Neural cell (in vitro differentiated cells): Measurements from ENCODE around the gene AURKA. TPM values are rescaled to one million over a fixed set of nuclear protein-coding genes. Genes with fewer than 3 reads are reported as not detected.

Source experiments
- H2AFZ ChIP-seq: fragments of 200-600, 300-800 bp; sonication (generic), shearing (Covaris generic); 2 replicates; pipeline ENCODE4 v1.6.0; 2014; ENCODE audit warnings: low read depth, mild to moderate bottlenecking, antibody characterized with exemption, low read length, moderate library complexity
- H3F3A ChIP-seq: fragments of 200-600 bp; shearing (Covaris generic); 2 replicates; pipeline ENCODE4 v1.6.1; 2016; ENCODE audit warnings: mild to moderate bottlenecking, moderate library complexity, mixed read lengths, antibody characterized with exemption, low read length; ENCODE audit not compliant: insufficient read depth, poor library complexity, severe bottlenecking
- H3K27ac ChIP-seq: fragments of 200-600, 300-800 bp; sonication (generic), shearing (Covaris generic); 2 replicates; pipeline ENCODE4 v1.5.1; 2014; ENCODE audit warnings: mild to moderate bottlenecking, low read length, moderate library complexity
- H3K27me3 ChIP-seq: fragments of 300-800, 200-600 bp; sonication (generic), shearing (Covaris generic); 2 replicates; pipeline ENCODE4 v1.6.0; 2014; ENCODE audit warnings: mild to moderate bottlenecking, low read depth, low read length, moderate library complexity; ENCODE audit not compliant: insufficient read depth
- H3K36me3 ChIP-seq: fragments of 300-800, 200-600 bp; sonication (generic), shearing (Covaris generic); 2 replicates; pipeline ENCODE4 v1.5.1; 2014; ENCODE audit warnings: mild to moderate bottlenecking, antibody characterized with exemption, low read length, moderate library complexity; ENCODE audit not compliant: insufficient read depth
- H3K4me2 ChIP-seq: fragments of 300-800, 200-600 bp; sonication (generic), shearing (Covaris generic); 2 replicates; pipeline ENCODE4 v1.6.0; 2014; ENCODE audit warnings: mild to moderate bottlenecking, low read length
- H3K4me3 ChIP-seq: fragments of 300-800, 200-600 bp; sonication (generic), shearing (Covaris generic); 2 replicates; pipeline ENCODE4 v1.5.1; 2014; ENCODE audit warnings: mild to moderate bottlenecking, low read length, moderate library complexity
- H3K79me2 ChIP-seq: fragments of 200-600 bp; shearing (Covaris generic); replicated peaks from 2 replicates; pipeline ENCODE4 v1.6.0; 2014; ENCODE audit warnings: mild to moderate bottlenecking, low read length, moderate library complexity; ENCODE audit not compliant: insufficient read depth
- H3K9ac ChIP-seq: fragments of 300-800, 200-600 bp; sonication (generic), shearing (Covaris generic); 2 replicates; pipeline ENCODE4 v1.6.1; 2016; ENCODE audit warnings: mild to moderate bottlenecking, low read length, mixed read lengths
- H3K9me2 ChIP-seq: fragments of 200-600 bp; shearing (Covaris generic); 2 replicates; pipeline ENCODE4 v1.6.1; 2016; ENCODE audit warnings: mild to moderate bottlenecking, low read length, mixed read lengths; ENCODE audit not compliant: insufficient read depth
- H3K9me3 ChIP-seq: fragments of 200-600, 300-800 bp; sonication (generic), shearing (Covaris generic); 2 replicates; pipeline ENCODE4 v1.6.1; 2016; ENCODE audit warnings: mild to moderate bottlenecking, mixed run types, low read length, moderate library complexity, mixed read lengths
- H4K20me1 ChIP-seq: fragments of 200-600 bp; shearing (Covaris generic); 2 replicates; pipeline ENCODE4 v1.6.1; 2016; ENCODE audit warnings: mild to moderate bottlenecking, mixed run types; ENCODE audit not compliant: insufficient read depth
- CTCF ChIP-seq: fragments of 450-650 bp; IDR thresholded peaks from 2 replicates; pipeline ENCODE4 v1.5.1; 2014; ENCODE audit warnings: antibody characterized with exemption, mild to moderate bottlenecking, moderate library complexity; ENCODE audit not compliant: poor library complexity, severe bottlenecking
- EP300 ChIP-seq: fragments of 450-650 bp; conservative IDR thresholded peaks from 2 replicates; pipeline ENCODE4 v1.6.1; 2014; ENCODE audit warnings: antibody characterized with exemption, mild to moderate bottlenecking, moderate library complexity; ENCODE audit not compliant: poor library complexity, severe bottlenecking
- EZH2 ChIP-seq: fragments of 200-600, 300-800 bp; shearing (Covaris generic), sonication (generic); IDR thresholded peaks from 2 replicates; pipeline ENCODE4 v1.6.1; 2014; ENCODE audit warnings: antibody characterized with exemption, low read length, borderline replicate concordance, mild to moderate bottlenecking; ENCODE audit not compliant: insufficient read depth, poor library complexity, severe bottlenecking
- MXI1 ChIP-seq: fragments of 450-650 bp; conservative IDR thresholded peaks from 2 replicates; pipeline ENCODE4 v1.6.1; 2014; ENCODE audit warnings: antibody characterized with exemption, mild to moderate bottlenecking; ENCODE audit not compliant: poor library complexity, severe bottlenecking
- POLR2AphosphoS5 ChIP-seq: IDR thresholded peaks from 2 replicates; pipeline ENCODE4 v1.6.1; 2012
- RAD21 ChIP-seq: fragments of 450-650 bp; conservative IDR thresholded peaks from 2 replicates; pipeline ENCODE4 v1.6.1; 2014; ENCODE audit warnings: antibody characterized with exemption, mild to moderate bottlenecking, moderate library complexity
- REST ChIP-seq: IDR thresholded peaks from 2 replicates; pipeline ENCODE4 v1.6.1; 2012; ENCODE audit warnings: borderline replicate concordance
- SMC3 ChIP-seq: fragments of 450-650 bp; conservative IDR thresholded peaks from 2 replicates; pipeline ENCODE4 v1.6.1; 2014; ENCODE audit warnings: antibody characterized with exemption, mild to moderate bottlenecking, moderate library complexity; ENCODE audit not compliant: poor library complexity
- TAF1 ChIP-seq: IDR thresholded peaks from 2 replicates; pipeline ENCODE4 v1.6.1; 2012; ENCODE audit warnings: low read depth
- polyA plus RNA-seq: library from polyadenylated mRNA; depleted of rRNA; stranded (reverse); fragments of >200 nt; gene quantifications from 2 replicates; pipeline ENCODE4 v1.2.3, GENCODE V29; 2014

Gene AURKA
- polyA plus RNA-seq, 1 donor from 2014 or later = 2.5 TPM

- H3K27ac ChIP-seq = no peak overlapping the region
- H3K9me3 ChIP-seq = no peaks in the 10 kb centered on the region
- no peaks in the 10 kb centered on the region for H4K20me1 ChIP-seq
- TF ChIP-seq EP300 = no peak
- no peak for TF ChIP-seq RAD21
- TF ChIP-seq TAF1 = no peak
- no peak for TF ChIP-seq MXI1
- no peak for TF ChIP-seq SMC3
- no peak for TF ChIP-seq POLR2AphosphoS5
- TF ChIP-seq CTCF = no peak
- TF ChIP-seq EZH2 = no peak
- TF ChIP-seq REST = no peak
- no peak overlapping the region for H3K4me3 ChIP-seq
- H3K27me3 ChIP-seq = no peaks in the 10 kb centered on the region
- no peaks in the 10 kb centered on the region for H3K36me3 ChIP-seq
- no peaks in the 10 kb centered on the region for H3K9me2 ChIP-seq
- no peaks in the 10 kb centered on the region for H3K79me2 ChIP-seq
- no peak overlapping the region for H2AFZ ChIP-seq
- H3K9ac ChIP-seq = no peak overlapping the region
- no peak overlapping the region for H3K4me2 ChIP-seq
- no peaks in the 10 kb centered on the region for H3F3A ChIP-seq
These were observed 34.0 kb upstream of the AURKA start for GRCh38 chr20:56426026-56426425.

- H3K36me3 ChIP-seq = no peaks in the 10 kb centered on the region
- TF ChIP-seq TAF1 (no peak), MXI1 (no peak), CTCF (no peak), POLR2AphosphoS5 (no peak), REST (no peak), RAD21 (no peak), SMC3 (no peak), EP300 (no peak), EZH2 (no peak)
These were observed 32.9 kb upstream of the AURKA start for GRCh38 chr20:56424931-56425330.

More at GRCh38 chr20:56424931-56425330, 32.9 kb upstream of the AURKA start:
- no peaks in the 10 kb centered on the region for H3K79me2 ChIP-seq
- no peak overlapping the region for H3K9ac ChIP-seq
- H3K27ac ChIP-seq = no peak overlapping the region
- H3K9me3 ChIP-seq = no peaks in the 10 kb centered on the region
- no peaks in the 10 kb centered on the region for H4K20me1 ChIP-seq
- H3K4me2 ChIP-seq = no peak overlapping the region
- no peaks in the 10 kb centered on the region for H3K27me3 ChIP-seq
- no peaks in the 10 kb centered on the region for H3F3A ChIP-seq
- H3K4me3 ChIP-seq = no peak overlapping the region
- no peak overlapping the region for H2AFZ ChIP-seq
- no peaks in the 10 kb centered on the region for H3K9me2 ChIP-seq
